ENCODE results near the gene MRPS12.

DNA sequence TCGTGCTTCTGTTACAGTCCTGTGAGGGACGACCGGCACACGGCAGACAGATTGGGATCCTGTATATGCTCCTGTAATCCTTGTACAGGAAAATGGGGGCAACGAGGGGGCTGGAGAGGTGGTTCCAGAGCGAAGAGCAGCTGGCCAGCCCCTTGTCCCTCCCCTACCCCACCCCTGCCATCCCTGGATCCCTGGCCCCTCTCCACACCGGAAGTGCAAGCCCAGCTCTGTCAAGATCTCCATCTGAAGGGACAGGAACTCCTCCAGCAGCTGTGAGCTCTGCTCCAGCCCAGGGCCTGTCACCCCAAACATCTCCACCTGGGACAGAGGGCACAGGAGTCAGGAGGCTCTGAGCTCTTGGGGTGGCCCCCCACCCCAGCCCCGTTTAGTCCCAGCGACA, 13.2 kb upstream of the MRPS12 start:
- TF ChIP-seq, protein P1, sequence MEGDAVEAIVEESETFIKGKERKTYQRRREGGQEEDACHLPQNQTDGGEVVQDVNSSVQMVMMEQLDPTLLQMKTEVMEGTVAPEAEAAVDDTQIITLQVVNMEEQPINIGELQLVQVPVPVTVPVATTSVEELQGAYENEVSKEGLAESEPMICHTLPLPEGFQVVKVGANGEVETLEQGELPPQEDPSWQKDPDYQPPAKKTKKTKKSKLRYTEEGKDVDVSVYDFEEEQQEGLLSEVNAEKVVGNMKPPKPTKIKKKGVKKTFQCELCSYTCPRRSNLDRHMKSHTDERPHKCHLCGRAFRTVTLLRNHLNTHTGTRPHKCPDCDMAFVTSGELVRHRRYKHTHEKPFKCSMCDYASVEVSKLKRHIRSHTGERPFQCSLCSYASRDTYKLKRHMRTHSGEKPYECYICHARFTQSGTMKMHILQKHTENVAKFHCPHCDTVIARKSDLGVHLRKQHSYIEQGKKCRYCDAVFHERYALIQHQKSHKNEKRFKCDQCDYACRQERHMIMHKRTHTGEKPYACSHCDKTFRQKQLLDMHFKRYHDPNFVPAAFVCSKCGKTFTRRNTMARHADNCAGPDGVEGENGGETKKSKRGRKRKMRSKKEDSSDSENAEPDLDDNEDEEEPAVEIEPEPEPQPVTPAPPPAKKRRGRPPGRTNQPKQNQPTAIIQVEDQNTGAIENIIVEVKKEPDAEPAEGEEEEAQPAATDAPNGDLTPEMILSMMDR (IDR thresholded peaks at IDR 0.05; ENCODE audit: low read length), result no peak
- no peak for TF ChIP-seq EZH2 (optimal IDR thresholded peaks at IDR 0.05; ENCODE audit: low read depth, low read length)

Data from MM.1S (cell line).